ENCODE data around the gene UMOD. TPM values are rescaled to one million over a fixed set of nuclear protein-coding genes. Genes with fewer than 3 reads are reported as not detected.

Gene UMOD
- total RNA-seq, 2 experiments from 2014 or later, result not detected

DNA sequence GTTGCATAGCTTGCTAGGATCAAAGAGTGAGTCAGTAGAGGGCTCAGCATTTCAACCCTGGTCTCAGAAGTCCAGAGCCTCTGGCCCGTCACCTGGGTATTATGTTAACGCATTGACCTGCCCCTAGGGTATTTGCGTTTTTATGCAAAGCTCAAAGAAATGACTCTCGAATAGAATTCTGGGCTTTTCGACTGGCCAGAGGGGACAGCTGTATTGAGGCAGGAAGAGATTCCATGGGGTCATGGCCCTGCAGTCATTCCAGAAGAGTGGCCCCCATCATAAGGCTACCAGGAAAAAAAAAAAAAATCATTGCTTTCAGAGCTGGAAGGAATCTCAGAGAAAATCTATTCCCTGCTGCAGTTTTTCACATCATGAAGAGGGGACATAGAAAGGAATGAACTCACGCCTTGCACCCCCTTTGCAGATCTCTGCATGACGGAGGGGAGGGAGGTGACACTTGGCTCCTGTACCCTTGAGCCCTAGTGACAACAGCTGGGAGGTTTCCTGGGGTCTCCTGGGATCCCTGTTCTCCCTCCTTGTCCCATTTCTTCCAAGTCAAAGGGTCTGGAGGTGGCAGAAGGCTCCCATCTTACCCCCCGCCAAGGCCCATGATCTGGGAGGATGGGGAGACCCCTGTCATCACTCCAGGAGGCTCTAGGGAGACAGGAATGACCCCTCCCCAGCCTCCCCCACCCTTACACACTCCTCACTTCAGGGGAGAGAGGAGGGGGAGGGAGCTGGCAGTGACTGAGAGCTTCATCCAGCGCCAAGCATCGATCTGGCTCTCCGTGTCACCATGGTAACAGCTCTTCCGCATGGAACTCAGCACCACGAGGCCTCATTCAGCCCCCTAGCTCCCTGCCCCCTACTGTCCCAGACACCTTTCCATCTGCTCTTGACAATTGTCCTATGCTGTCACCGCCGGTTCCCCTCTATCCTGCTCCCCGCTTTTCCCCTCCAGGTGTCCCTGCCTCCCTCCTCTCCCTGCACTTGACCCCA is 61.0 kb downstream of the UMOD start:
- DNase-seq (no peak), ATAC-seq (no peak)
- Mint-ChIP-seq H3K4me3 (no peak overlapping the region), H3K4me1 (no peaks in the 10 kb centered on the region), H3K36me3 (ENCODE audit: low read depth) (no peaks in the 10 kb centered on the region), H3K27ac (no peak overlapping the region), H3K27me3 (peaks cover 3% of the 10 kb centered on the region), H3K9me3 (ENCODE audit: low read depth) (no peaks in the 10 kb centered on the region)
- ChIA-PET POLR2A (no interaction called here), CTCF (interaction anchor here (3.6 kb wide), 1 partner anchor 9 kb away, joined by 19 read pairs; no protein-coding TSS in a partner anchor)
- intact Hi-C loops (cut with DNase I, micrococcal nuclease), result no loop called here

DNA sequence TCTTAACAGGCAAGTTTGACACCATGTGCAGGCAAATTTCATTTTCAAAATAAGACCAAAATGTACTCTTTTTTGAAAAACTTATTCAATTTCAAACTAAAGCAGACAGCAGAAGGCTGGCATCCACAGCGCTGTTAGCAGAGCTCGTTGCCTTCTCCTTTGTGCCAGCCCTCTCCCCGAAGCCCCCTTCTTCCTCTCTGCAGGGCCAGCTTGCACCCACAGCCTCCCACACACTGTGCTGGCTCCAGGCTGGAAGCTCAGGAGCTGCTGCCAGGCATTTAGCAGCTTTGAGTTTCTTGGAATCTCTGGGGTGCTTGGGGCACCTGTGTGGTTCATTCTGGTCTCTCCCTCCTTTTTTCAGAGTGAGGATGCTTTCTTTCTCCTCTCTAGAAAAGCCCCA is 62.9 kb downstream of the UMOD start:
- ChIA-PET CTCF (interaction anchor here (0.6 to 3.6 kb wide), 2 partner anchors 8 to 11 kb away, joined by 3 to 19 read pairs; no protein-coding TSS in a partner anchor), POLR2A (no interaction called here)
- DNase-seq, result no peak
- Mint-ChIP-seq H3K4me1 (no peaks in the 10 kb centered on the region), H3K9me3 (ENCODE audit: low read depth) (peaks cover under 1% of the 10 kb centered on the region), H3K4me3 (no peak overlapping the region), H3K27ac (no peak overlapping the region), H3K36me3 (ENCODE audit: low read depth) (no peaks in the 10 kb centered on the region), H3K27me3 (peaks cover 3% of the 10 kb centered on the region)
- intact Hi-C loops (cut with DNase I, micrococcal nuclease), result no loop called here
- no peak for ATAC-seq

DNA sequence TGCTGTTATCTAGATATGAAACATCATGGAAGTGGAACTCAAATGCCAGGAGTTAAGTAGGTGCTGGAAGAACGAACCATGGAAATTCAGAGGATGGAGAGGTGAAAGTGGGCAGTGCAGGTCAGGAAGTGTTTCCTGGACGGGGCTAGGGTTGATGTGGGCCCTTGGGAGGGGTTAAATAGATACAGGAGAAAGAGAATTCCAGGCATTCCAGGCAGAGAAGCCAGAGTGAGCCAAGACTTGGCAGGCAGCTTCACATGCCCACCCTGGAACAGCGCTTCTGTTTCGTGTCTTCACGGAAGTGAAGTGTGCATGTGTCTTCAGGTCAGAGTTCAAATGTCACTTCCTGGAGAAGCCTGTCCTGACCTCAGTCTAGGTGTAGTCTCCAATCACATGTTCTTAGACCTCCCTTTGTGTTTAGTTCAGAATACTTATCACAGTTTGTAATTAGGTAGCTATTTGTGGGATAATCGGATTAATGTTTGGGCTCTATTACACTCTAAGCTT is 66.5 kb downstream of the UMOD start:
- DNase-seq (no peak), ATAC-seq (no peak)
- no peaks in the 10 kb centered on the region for H3K4me1 Mint-ChIP-seq
- peaks cover 3% of the 10 kb centered on the region for H3K9me3 Mint-ChIP-seq (ENCODE audit: low read depth)
- H3K4me3 Mint-ChIP-seq, result no peak overlapping the region
- intact Hi-C loops (cut with DNase I, micrococcal nuclease), result no loop called here
- CTCF ChIA-PET, result no interaction called here
- POLR2A ChIA-PET, result no interaction called here
- no peak overlapping the region for H3K27ac Mint-ChIP-seq
- H3K36me3 Mint-ChIP-seq (ENCODE audit: low read depth), result no peaks in the 10 kb centered on the region
- peaks cover 6% of the 10 kb centered on the region for H3K27me3 Mint-ChIP-seq

Other genes with a start within 250 kb of the UMOD start
- gene GP2, start 25.2 kb downstream of the UMOD start, total RNA-seq, result not detected
- gene PDILT, start 52.0 kb upstream of the UMOD start, total RNA-seq, result not detected
- not detected for gene ACSM5, start 56.8 kb upstream of the UMOD start, total RNA-seq
- gene ACSM2A, start 98.8 kb upstream of the UMOD start, total RNA-seq, result under 1 TPM in 1 of 2 experiments, not detected in 1; 0.11 TPM
- not detected for gene ACSM2B, start 223.7 kb upstream of the UMOD start, total RNA-seq